Kidney epithelial cell (primary cell): ENCODE data around the gene TEPSIN. TPM values are rescaled to one million over a fixed set of nuclear protein-coding genes. Genes with fewer than 3 reads are reported as not detected.

ENCODE experiments used
- DNase-seq: peaks from one replicate; pipeline ENCODE4 v3.0.0-alpha.2; 2010; ENCODE audit warnings: low read depth
- H3K27me3 ChIP-seq: 2 replicates; pipeline ENCODE4 v1.6.0; 2011; ENCODE audit warnings: low read length; ENCODE audit not compliant: control insufficient read depth, insufficient read depth
- H3K36me3 ChIP-seq: 2 replicates; pipeline ENCODE4 v1.5.1; 2011; ENCODE audit warnings: low read length; ENCODE audit not compliant: control insufficient read depth, insufficient read depth
- H3K4me3 ChIP-seq: 2 replicates; pipeline ENCODE4 v1.5.1; 2011; ENCODE audit warnings: low read depth, mild to moderate bottlenecking, control low read depth, low read length
- total RNA-seq: library from RNA; depleted of rRNA; stranded (reverse); fragments of >200 nt; gene quantifications from 2 replicates; pipeline ENCODE4 v1.2.3, GENCODE V29; 2015
- TF ChIP-seq, protein P1 (sequence below): IDR thresholded peaks from 2 replicates; pipeline ENCODE4 v1.5.1; 2011; ENCODE audit warnings: mild to moderate bottlenecking, moderate library complexity, low read length, control low read depth, inconsistent platforms; ENCODE audit not compliant: insufficient read depth, poor library complexity, severe bottlenecking

TEPSIN gene
- total RNA-seq, 1 donor from 2014 or later = 17.0 TPM

DNA sequence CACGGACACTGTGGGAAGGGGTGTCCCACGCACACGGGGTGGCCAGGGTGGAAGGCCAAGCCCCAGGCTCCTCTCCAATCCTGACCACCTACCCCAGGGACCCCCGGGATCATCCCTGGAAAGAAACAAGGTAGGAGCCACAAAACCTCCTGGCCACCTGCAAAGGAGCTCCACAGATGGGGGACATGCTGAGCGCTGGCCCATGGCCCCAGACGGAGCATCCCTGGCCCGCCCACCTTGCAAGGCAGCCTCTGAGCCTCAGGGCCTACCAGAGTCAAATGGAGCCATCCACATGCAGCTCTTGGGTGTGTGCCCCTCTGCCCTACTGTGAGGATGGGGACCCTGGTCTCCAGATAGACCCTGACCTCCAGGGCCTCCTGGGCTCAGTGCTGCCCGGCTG lies 40.0 kb upstream of the TEPSIN start:
- Histone ChIP-seq H3K27me3 (no peaks in the 10 kb centered on the region), H3K36me3 (peaks cover 4% of the 10 kb centered on the region), H3K4me3 (no peak overlapping the region)
- TF ChIP-seq, protein P1, sequence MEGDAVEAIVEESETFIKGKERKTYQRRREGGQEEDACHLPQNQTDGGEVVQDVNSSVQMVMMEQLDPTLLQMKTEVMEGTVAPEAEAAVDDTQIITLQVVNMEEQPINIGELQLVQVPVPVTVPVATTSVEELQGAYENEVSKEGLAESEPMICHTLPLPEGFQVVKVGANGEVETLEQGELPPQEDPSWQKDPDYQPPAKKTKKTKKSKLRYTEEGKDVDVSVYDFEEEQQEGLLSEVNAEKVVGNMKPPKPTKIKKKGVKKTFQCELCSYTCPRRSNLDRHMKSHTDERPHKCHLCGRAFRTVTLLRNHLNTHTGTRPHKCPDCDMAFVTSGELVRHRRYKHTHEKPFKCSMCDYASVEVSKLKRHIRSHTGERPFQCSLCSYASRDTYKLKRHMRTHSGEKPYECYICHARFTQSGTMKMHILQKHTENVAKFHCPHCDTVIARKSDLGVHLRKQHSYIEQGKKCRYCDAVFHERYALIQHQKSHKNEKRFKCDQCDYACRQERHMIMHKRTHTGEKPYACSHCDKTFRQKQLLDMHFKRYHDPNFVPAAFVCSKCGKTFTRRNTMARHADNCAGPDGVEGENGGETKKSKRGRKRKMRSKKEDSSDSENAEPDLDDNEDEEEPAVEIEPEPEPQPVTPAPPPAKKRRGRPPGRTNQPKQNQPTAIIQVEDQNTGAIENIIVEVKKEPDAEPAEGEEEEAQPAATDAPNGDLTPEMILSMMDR = no peak
- DNase-seq = no peak

DNA sequence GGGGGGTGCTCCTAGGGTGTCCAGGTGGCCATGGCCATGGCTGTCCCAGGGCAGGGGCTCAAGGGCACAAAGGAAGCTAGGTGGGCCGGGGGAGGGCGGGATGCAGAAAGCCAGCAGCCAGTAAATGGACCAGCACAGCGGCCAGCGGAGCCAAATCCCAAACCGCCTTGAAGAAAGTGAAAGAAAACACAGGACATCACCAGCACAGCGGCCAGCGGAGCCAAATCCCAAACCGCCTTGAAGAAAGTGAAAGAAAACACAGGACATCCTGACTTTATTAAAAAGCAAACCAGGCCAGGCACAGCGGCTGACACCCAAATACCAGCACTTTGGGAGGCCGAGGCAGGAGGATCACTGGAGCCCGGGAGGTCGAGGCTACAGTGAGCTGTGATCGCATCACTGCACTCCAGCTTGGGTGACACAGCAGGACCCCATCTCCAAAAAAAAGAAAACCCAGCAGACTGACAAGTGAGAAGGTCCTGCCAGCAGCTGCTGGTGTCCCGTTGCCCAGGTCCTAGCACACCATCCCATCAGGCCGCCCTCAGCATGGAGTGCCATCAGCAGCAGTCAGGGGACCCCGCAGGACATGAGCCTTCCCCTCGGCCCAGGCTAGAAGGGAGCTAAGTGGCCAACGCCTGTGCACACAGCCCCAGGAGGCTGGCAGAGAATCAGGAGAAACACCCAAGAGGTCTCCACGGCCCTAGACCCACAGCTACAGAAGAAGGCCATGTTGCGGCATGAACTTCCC lies 39.3 kb upstream of the TEPSIN start:
- Histone ChIP-seq H3K36me3 (peaks cover 4% of the 10 kb centered on the region), H3K27me3 (no peaks in the 10 kb centered on the region), H3K4me3 (no peak overlapping the region)
- DNase-seq = no peak
- TF ChIP-seq, protein P1 = no peak

DNA sequence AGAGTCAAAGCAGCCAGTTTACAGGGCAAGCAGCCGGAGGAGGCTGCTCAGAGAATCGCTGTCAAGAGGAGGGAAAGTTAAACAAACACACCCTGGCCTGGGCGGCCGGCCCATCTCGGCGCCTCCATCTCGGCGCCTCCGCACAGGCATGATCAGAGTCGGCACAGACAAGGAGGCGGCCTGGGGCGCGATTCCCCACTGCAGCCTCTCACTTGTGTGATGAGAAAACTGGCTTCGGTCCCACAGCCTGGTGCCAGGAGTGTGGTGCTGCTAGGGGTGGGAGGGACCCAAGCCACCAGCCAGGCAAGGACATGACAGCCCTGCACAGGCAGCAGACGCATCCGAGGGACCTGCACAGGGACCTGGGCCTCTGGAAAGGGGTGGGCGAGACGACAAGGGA lies 38.6 kb upstream of the TEPSIN start:
- no peaks in the 10 kb centered on the region for H3K27me3 ChIP-seq
- H3K36me3 ChIP-seq = peaks cover 4% of the 10 kb centered on the region
- DNase-seq = no peak
- H3K4me3 ChIP-seq = no peak overlapping the region
- TF ChIP-seq, protein P1 = no peak

DNA sequence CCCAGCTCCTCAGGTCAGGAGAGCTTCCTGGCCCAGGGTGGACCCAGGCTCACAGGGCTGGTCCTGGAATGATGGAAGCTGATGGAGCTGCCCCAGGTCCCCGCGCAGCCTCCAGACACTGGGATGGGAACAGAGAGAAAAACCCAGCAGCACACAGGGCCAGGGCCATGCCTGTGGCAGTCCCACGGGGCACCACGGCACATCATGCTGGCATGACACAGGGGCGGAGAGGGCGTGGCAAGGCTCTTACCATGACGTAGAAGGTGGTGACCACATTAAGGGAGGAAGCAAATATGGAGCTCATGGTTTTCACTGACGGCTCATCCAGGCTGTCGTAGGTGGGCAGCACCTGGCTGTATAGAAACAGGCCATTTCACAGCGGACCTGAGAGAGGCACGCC lies 37.9 kb upstream of the TEPSIN start:
- no peak for DNase-seq
- Histone ChIP-seq H3K27me3 (no peaks in the 10 kb centered on the region), H3K4me3 (no peak overlapping the region), H3K36me3 (peaks cover 4% of the 10 kb centered on the region)
- TF ChIP-seq, protein P1 = no peak

DNA sequence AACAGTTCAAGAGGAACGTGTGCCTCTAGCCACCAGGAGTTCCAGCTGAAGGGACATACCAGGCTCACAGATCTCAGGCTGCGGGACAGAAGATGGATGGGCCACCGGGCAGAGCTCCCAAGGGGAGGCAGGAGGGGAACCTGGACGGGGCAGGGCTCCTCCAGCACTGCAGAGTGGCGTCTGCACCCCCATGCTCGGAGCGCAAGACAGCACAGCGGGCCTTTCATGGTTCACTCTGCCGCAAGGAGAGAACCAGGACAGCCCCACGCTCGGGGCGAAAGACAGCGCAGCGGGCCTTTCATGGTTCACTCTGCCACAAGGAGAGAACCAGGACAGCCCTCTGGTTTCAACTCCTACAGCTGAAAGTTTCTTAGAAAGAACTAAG lies 35.6 kb upstream of the TEPSIN start:
- no peak for DNase-seq
- TF ChIP-seq, protein P1 = no peak
- peaks cover 4% of the 10 kb centered on the region for H3K36me3 ChIP-seq
- H3K27me3 ChIP-seq = no peaks in the 10 kb centered on the region
- no peak overlapping the region for H3K4me3 ChIP-seq
